ENCODE measurements around the gene DLL1. TPM values are rescaled to one million over a fixed set of nuclear protein-coding genes. Genes with fewer than 3 reads are reported as not detected.

DLL1 gene
- total and polyA plus RNA-seq, 7 donors: 1.5 to 5.3 (median 2.9) TPM

- Histone ChIP-seq H3K4me3 (peak overlapping the region; percentile 84), H3K9me3 (no peaks in the 10 kb centered on the region), H3K36me3 (ENCODE audit: insufficient read depth in 1 of 2, low read depth in 1 of 2) (peaks cover 0 to 9% of the 10 kb centered on the region in 2 donors), H3K27me3 (ENCODE audit: insufficient read depth in 3 of 3, low read length in 2 of 3) (peaks cover 0 to 62% (median 4%) of the 10 kb centered on the region in 3 donors), H3K27ac (no peak overlapping the region), H3K4me1 (peaks cover 25% of the 10 kb centered on the region)
- WGBS, 3 donors: 76 to 83% (median 79%) methylated on average over 33 of the region's 33 CpGs
- intact Hi-C loops (cut with DNase I): no loop called here
- no peak for TF ChIP-seq CTCF (IDR thresholded peaks at IDR 0.05)
- peak in 1 of 2 donors; percentile 48 for DNase-seq
- ATAC-seq: no peak
Measured at GRCh38 chr6:170288091-170288631, 2.7 kb downstream of the DLL1 start.

GRCh38 chr6:170287371-170287876 is 3.5 kb downstream of the DLL1 start:
- intact Hi-C loops (cut with DNase I): no loop called here
- TF ChIP-seq CTCF (IDR thresholded peaks at IDR 0.05): no peak
- no peak for ATAC-seq
- peaks cover 20% of the 10 kb centered on the region for H3K4me1 ChIP-seq
- H3K9me3 ChIP-seq: no peaks in the 10 kb centered on the region
- peaks cover 0 to 12% of the 10 kb centered on the region in 2 donors for H3K36me3 ChIP-seq (ENCODE audit: insufficient read depth in 1 of 2, low read depth in 1 of 2)
- H3K4me3 ChIP-seq: peak overlapping the region; percentile 84
- WGBS, 3 donors: 49 to 68% (median 68%) methylated on average over 12 of the region's 12 CpGs
- H3K27ac ChIP-seq: peak overlapping the region; percentile 16
- peaks cover 0 to 55% (median 4%) of the 10 kb centered on the region in 3 donors for H3K27me3 ChIP-seq (ENCODE audit: insufficient read depth in 3 of 3, low read length in 2 of 3)
- peak in 1 of 2 donors; percentile 58 for DNase-seq

- peaks cover 0 to 14% of the 10 kb centered on the region in 2 donors for H3K36me3 ChIP-seq (ENCODE audit: insufficient read depth in 1 of 2, low read depth in 1 of 2)
- DNase-seq (no peak), ATAC-seq (no peak)
- TF ChIP-seq CTCF (IDR thresholded peaks at IDR 0.05): no peak
- peaks cover 0 to 50% (median 4%) of the 10 kb centered on the region in 3 donors for H3K27me3 ChIP-seq (ENCODE audit: insufficient read depth in 3 of 3, low read length in 2 of 3)
- H3K4me3 ChIP-seq: no peak overlapping the region
- no peaks in the 10 kb centered on the region for H3K9me3 ChIP-seq
- peaks cover 16% of the 10 kb centered on the region for H3K4me1 ChIP-seq
- WGBS, 3 donors: 50 to 57% (median 52%) methylated on average over 2 of the region's 2 CpGs
- H3K27ac ChIP-seq: no peak overlapping the region
- intact Hi-C loops (cut with DNase I): no loop called here
Measured at GRCh38 chr6:170286934-170287265, 4.0 kb downstream of the DLL1 start.

GRCh38 chr6:170286246-170286933 is 4.5 kb downstream of the DLL1 start:
- DNase-seq (peak in 1 of 2 donors; percentile 69), ATAC-seq (peak; percentile 10 to 47 (median 26))
- Histone ChIP-seq H3K27me3 (ENCODE audit: insufficient read depth in 3 of 3, low read length in 2 of 3) (peaks cover 0 to 45% (median 4%) of the 10 kb centered on the region in 3 donors), H3K27ac (no peak overlapping the region), H3K36me3 (ENCODE audit: insufficient read depth in 1 of 2, low read depth in 1 of 2) (peaks cover 0 to 14% of the 10 kb centered on the region in 2 donors), H3K4me3 (no peak overlapping the region), H3K4me1 (peaks cover 11% of the 10 kb centered on the region), H3K9me3 (no peaks in the 10 kb centered on the region)
- no peak for TF ChIP-seq CTCF (IDR thresholded peaks at IDR 0.05)
- 33 to 54% (median 42%) methylated on average over 26 of the region's 26 CpGs for WGBS, 3 donors
- intact Hi-C loops (cut with DNase I): no loop called here

Measured in psoas muscle (tissue), 8 donors.